SK-N-SH (cell line): Measurements from ENCODE around the gene TRAPPC3. TPM values are rescaled to one million over a fixed set of nuclear protein-coding genes. Genes with fewer than 3 reads are reported as not detected.
A peak's percentile ranks its signal among the peaks of the same experiment; 100 is the strongest.

Source experiments
- CTCF ChIA-PET: fragments of 300-600, 350-600 bp; formaldehyde crosslinking; extraction: SDS; loops from one replicate; lab custom pipeline; 2021; lab: Yijun Ruan, JAX
- POLR2A ChIA-PET: fragments of 350-600 bp; sonication (Branson Sonifier 250); formaldehyde crosslinking; extraction: SDS; loops from one replicate; lab custom pipeline; 2020; ENCODE audit warnings: antibody characterized with exemption, inconsistent platforms; lab: Yijun Ruan, JAX
- DNase-seq: peaks from one replicate; pipeline ENCODE4 v3.0.0; 2012
- H2AFZ ChIP-seq: fragments of 200-600 bp; sonication (generic); 2 replicates; pipeline ENCODE4 v1.8.1; 2016; ENCODE audit warnings: antibody characterized with exemption, mild to moderate bottlenecking, low read depth
- H3F3A ChIP-seq: fragments of 200-600 bp; sonication (generic); replicated peaks from 2 replicates; pipeline ENCODE3; 2016; ENCODE audit warnings: antibody characterized with exemption, mild to moderate bottlenecking; ENCODE audit not compliant: insufficient read depth
- H3K27ac ChIP-seq, 2 experiments: fragments of 200-500 bp in 1 of 2; fragments of 200-600 bp in 1 of 2; sonication (Bioruptor generic) in 1 of 2; sonication (generic), shearing (Covaris generic) in 1 of 2; 2 replicates each; pipeline versions ENCODE4 v1.5.1 to v1.6.1; 2014 to 2016; ENCODE audit warnings: low read depth in 2 of 2, inconsistent platforms in 1 of 2, low read length in 1 of 2, mild to moderate bottlenecking in 1 of 2, mixed read lengths in 1 of 2
- H3K27me3 ChIP-seq: fragments of 200-600 bp; sonication (generic), shearing (Covaris generic); 2 replicates; pipeline ENCODE4 v1.6.1; 2016; ENCODE audit warnings: mixed run types; ENCODE audit not compliant: insufficient read depth
- H3K36me3 ChIP-seq, 2 experiments: fragments of 200-500 bp in 1 of 2; fragments of 200-600 bp in 1 of 2; sonication (Bioruptor generic) in 1 of 2; sonication (generic) in 1 of 2; replicated peaks in 1 of 2; 2 replicates each; pipeline versions ENCODE3 to v1.5.1; 2014 to 2016; ENCODE audit warnings: low read length in 1 of 2, mild to moderate bottlenecking in 1 of 2; ENCODE audit not compliant: insufficient read depth in 2 of 2, control insufficient read depth in 1 of 2
- H3K4me1 ChIP-seq, 2 experiments: fragments of 200-500 bp in 1 of 2; fragments of 200-600 bp in 1 of 2; sonication (Bioruptor generic) in 1 of 2; sonication (generic), shearing (Covaris generic) in 1 of 2; 2 replicates each; pipeline versions ENCODE4 v1.5.1 to v1.6.1; 2014 to 2016; ENCODE audit warnings: low read depth in 1 of 2, low read length in 1 of 2, mixed run types in 1 of 2; ENCODE audit not compliant: insufficient read depth in 2 of 2, control insufficient read depth in 1 of 2
- H3K4me2 ChIP-seq: fragments of 200-600 bp; sonication (generic), shearing (Covaris generic); 2 replicates; pipeline ENCODE4 v1.6.1; 2017; ENCODE audit warnings: mixed run types
- H3K4me3 ChIP-seq, 2 experiments: fragments of 200-500 bp in 1 of 2; fragments of 200-600 bp in 1 of 2; sonication (Bioruptor generic) in 1 of 2; sonication (generic), shearing (Covaris generic) in 1 of 2; 2 replicates each; pipeline versions ENCODE4 v1.5.1 to v1.8.1; 2014 to 2016; ENCODE audit warnings: low read depth in 2 of 2, inconsistent platforms in 1 of 2, low read length in 1 of 2, mild to moderate bottlenecking in 1 of 2, mixed read lengths in 1 of 2, moderate library complexity in 1 of 2
- H3K79me2 ChIP-seq: fragments of 200-600 bp; sonication (generic); 2 replicates; pipeline ENCODE4 v1.8.1; 2017; ENCODE audit warnings: mild to moderate bottlenecking; ENCODE audit not compliant: insufficient read depth
- H3K9ac ChIP-seq: fragments of 200-600 bp; sonication (generic); 2 replicates; pipeline ENCODE4 v1.6.1; 2017; ENCODE audit warnings: mixed run types
- H3K9me2 ChIP-seq: fragments of 200-600 bp; sonication (generic); 2 replicates; pipeline ENCODE4 v1.6.1; 2017; ENCODE audit warnings: mixed run types
- H3K9me3 ChIP-seq: fragments of 200-600 bp; sonication (generic); 2 replicates; pipeline ENCODE4 v1.6.1; 2017; ENCODE audit warnings: mixed run types, mild to moderate bottlenecking, moderate library complexity
- H4K20me1 ChIP-seq: fragments of 200-600 bp; sonication (generic); 2 replicates; pipeline ENCODE4 v1.6.1; 2017; ENCODE audit warnings: mild to moderate bottlenecking, mixed run types; ENCODE audit not compliant: insufficient read depth
- CHD2 ChIP-seq: fragments of 150-350 bp; IDR thresholded peaks from 2 replicates; pipeline ENCODE4 v1.6.1; 2018; ENCODE audit warnings: low read length; ENCODE audit not compliant: partially characterized antibody
- ELF1 ChIP-seq: IDR thresholded peaks from 2 replicates; pipeline ENCODE4 v1.4.0; 2012
- EP300 ChIP-seq, 2 experiments: IDR thresholded peaks; 2 replicates each; pipeline versions ENCODE4 v1.4.0 to v1.6.1; 2012; ENCODE audit warnings: borderline replicate concordance in 1 of 2, low read depth in 1 of 2, low read length in 1 of 2
- EZH2phosphoT487 ChIP-seq: fragments of 200-600 bp; sonication (generic); IDR thresholded peaks from 2 replicates; pipeline ENCODE4 v1.6.1; 2017; ENCODE audit warnings: low read depth, mixed run types, mild to moderate bottlenecking, antibody characterized with exemption, moderate library complexity, borderline replicate concordance
- FOXJ3 ChIP-seq: sonication (generic); formaldehyde crosslinking; IDR thresholded peaks from 2 replicates; pipeline ENCODE4 v1.5.1; 2020; ENCODE audit warnings: mild to moderate bottlenecking, missing genetic modification reagents
- GATA2 ChIP-seq: sonication (generic); formaldehyde crosslinking; IDR thresholded peaks from 2 replicates; pipeline ENCODE4 v1.5.0; 2020; ENCODE audit warnings: mild to moderate bottlenecking, missing genetic modification reagents
- IRF3 ChIP-seq: fragments of 150-350 bp; IDR thresholded peaks from 2 replicates; pipeline ENCODE4 v1.6.1; 2016; ENCODE audit warnings: mild to moderate bottlenecking, low read depth, low read length
- JUND ChIP-seq: IDR thresholded peaks from 2 replicates; pipeline ENCODE4 v1.4.0; 2012
- MAX ChIP-seq: IDR thresholded peaks from 2 replicates; pipeline ENCODE4 v1.4.0; 2012; ENCODE audit warnings: low read depth
- MEF2A ChIP-seq: IDR thresholded peaks from 2 replicates; pipeline ENCODE4 v1.4.0; 2012; ENCODE audit warnings: low read depth, borderline replicate concordance
- NRF1 ChIP-seq: IDR thresholded peaks from 2 replicates; pipeline ENCODE4 v1.6.1; 2012; ENCODE audit warnings: low read depth, mild to moderate bottlenecking, low read length
- RCOR1 ChIP-seq: fragments of 150-350 bp; IDR thresholded peaks from 2 replicates; pipeline ENCODE4 v1.6.1; 2017; ENCODE audit warnings: antibody characterized with exemption, low read length
- REST ChIP-seq: IDR thresholded peaks from 2 replicates; pipeline ENCODE4 v1.6.1; 2012; ENCODE audit warnings: mild to moderate bottlenecking, low read depth, low read length, moderate library complexity
- TCF12 ChIP-seq: IDR thresholded peaks from 2 replicates; pipeline ENCODE4 v1.4.0; 2012
- TEAD4 ChIP-seq: IDR thresholded peaks from 2 replicates; pipeline ENCODE4 v1.4.0; 2012; ENCODE audit warnings: mild to moderate bottlenecking, borderline replicate concordance; ENCODE audit not compliant: insufficient read depth
- USF2 ChIP-seq: fragments of 150-350 bp; IDR thresholded peaks from 2 replicates; pipeline ENCODE4 v1.6.1; 2017; ENCODE audit warnings: antibody characterized with exemption, low read length, low read depth, borderline replicate concordance
- ZBTB33 ChIP-seq: IDR thresholded peaks from 2 replicates; pipeline ENCODE4 v1.4.0; 2012; ENCODE audit warnings: low read depth, borderline replicate concordance
- WGBS: methylation state at CpG from one replicate; pipeline ENCODE4 v1.1.6; 2017; ENCODE audit warnings: low lambda C conversion rate; 5-methylcytosine and 5-hydroxymethylcytosine counted together
- polyA plus RNA-seq, 3 experiments: library from polyadenylated mRNA; depleted of rRNA; stranded (reverse); fragments of >200 nt; gene quantifications; 2 replicates each; pipeline ENCODE4 v1.2.3, GENCODE V29; 2012

TRAPPC3 gene
- polyA plus RNA-seq, 1 of the 3 experiments (the other 2 are of a cell fraction) = 149 TPM

- no peak overlapping the region for H2AFZ ChIP-seq
- H3K27me3 ChIP-seq = no peaks in the 10 kb centered on the region
- 96% methylated on average over 3 of the region's 4 CpGs for WGBS
- CTCF ChIA-PET = interaction anchor here (0.7 to 32.6 kb wide), 3 partner anchors 9 to 208 kb away, joined by 3 to 700 read pairs (median 4); partner anchors contain the start of gene AGO1
- peaks cover 17 to 46% of the 10 kb centered on the region in 2 experiments for H3K36me3 ChIP-seq
- H3K4me1 ChIP-seq = peaks cover 3 to 63% of the 10 kb centered on the region in 2 experiments; a peak in 3 of 4 replicates
- H3K9me3 ChIP-seq = no peaks in the 10 kb centered on the region
- no peak overlapping the region for H3K27ac ChIP-seq
- no peak for DNase-seq
- TF ChIP-seq JUND (no peak), IRF3 (no peak), ZBTB33 (no peak), EZH2phosphoT487 (no peak), CHD2 (no peak), RCOR1 (no peak), EP300 (IDR thresholded peaks at IDR 0.05; ENCODE audit: borderline replicate concordance in 1 of 2, low read depth in 1 of 2, low read length in 1 of 2) (no peak), ELF1 (no peak), TEAD4 (no peak), TCF12 (no peak), USF2 (no peak)
- H3K9me2 ChIP-seq = no peaks in the 10 kb centered on the region
- no peak overlapping the region for H3K4me3 ChIP-seq
- peaks cover 40% of the 10 kb centered on the region for H3K79me2 ChIP-seq
- no peaks in the 10 kb centered on the region for H4K20me1 ChIP-seq
- no peak overlapping the region for H3K4me2 ChIP-seq
- POLR2A ChIA-PET = no interaction called here
- H3F3A ChIP-seq = peaks cover 23% of the 10 kb centered on the region
- no peak overlapping the region for H3K9ac ChIP-seq
Observed at GRCh38 chr1:36091141-36091540, 58.1 kb downstream of the TRAPPC3 start.

GRCh38 chr1:36089393-36090121 lies 59.7 kb downstream of the TRAPPC3 start:
- CTCF ChIA-PET = interaction anchor here (0.7 to 32.6 kb wide), 3 partner anchors 10 to 46 kb away, joined by 3 to 700 read pairs (median 4); no protein-coding TSS in a partner anchor
- H3K27ac ChIP-seq = peak overlapping the region; percentile 45 to 91; a peak in 3 of 4 replicates
- DNase-seq = peak; percentile 55

More at GRCh38 chr1:36089393-36090121, 59.7 kb downstream of the TRAPPC3 start:
- peak overlapping the region; percentile 89; the same call in 1 of the 2 replicates for H2AFZ ChIP-seq
- no peaks in the 10 kb centered on the region for H4K20me1 ChIP-seq
- H3K4me1 ChIP-seq = peaks cover 3 to 52% of the 10 kb centered on the region in 2 experiments; a peak in 3 of 4 replicates
- peak overlapping the region; percentile 84 for H3K9ac ChIP-seq
- POLR2A ChIA-PET = no interaction called here
- peaks cover 40% of the 10 kb centered on the region for H3K79me2 ChIP-seq
- H3F3A ChIP-seq = peaks cover 12% of the 10 kb centered on the region
- H3K4me3 ChIP-seq = peak overlapping the region; percentile 95 to 97
- H3K9me2 ChIP-seq = no peaks in the 10 kb centered on the region
- WGBS = 9% methylated on average over 32 of the region's 32 CpGs
- no peaks in the 10 kb centered on the region for H3K27me3 ChIP-seq
- H3K36me3 ChIP-seq = peaks cover 17 to 34% of the 10 kb centered on the region in 2 experiments
- no peaks in the 10 kb centered on the region for H3K9me3 ChIP-seq
- TF ChIP-seq MEF2A (no peak), REST (no peak), RCOR1 (no peak), EZH2phosphoT487 (no peak), MAX (no peak), GATA2 (CRISPR knock-in tag) (no peak), FOXJ3 (CRISPR knock-in tag) (no peak), JUND (no peak), NRF1 (no peak)
- peak overlapping the region; percentile 99 for H3K4me2 ChIP-seq
